Measurements from ENCODE around the gene RSPO4. TPM values are rescaled to one million over a fixed set of nuclear protein-coding genes. Genes with fewer than 3 reads are reported as not detected.
A peak's percentile ranks its signal among the peaks of the same experiment; 100 is the strongest.

Gene RSPO4
- polyA plus RNA-seq, 1 donor (not counting 4 experiments of a cell fraction or from before 2014, with no cell fraction given) = not detected

DNA sequence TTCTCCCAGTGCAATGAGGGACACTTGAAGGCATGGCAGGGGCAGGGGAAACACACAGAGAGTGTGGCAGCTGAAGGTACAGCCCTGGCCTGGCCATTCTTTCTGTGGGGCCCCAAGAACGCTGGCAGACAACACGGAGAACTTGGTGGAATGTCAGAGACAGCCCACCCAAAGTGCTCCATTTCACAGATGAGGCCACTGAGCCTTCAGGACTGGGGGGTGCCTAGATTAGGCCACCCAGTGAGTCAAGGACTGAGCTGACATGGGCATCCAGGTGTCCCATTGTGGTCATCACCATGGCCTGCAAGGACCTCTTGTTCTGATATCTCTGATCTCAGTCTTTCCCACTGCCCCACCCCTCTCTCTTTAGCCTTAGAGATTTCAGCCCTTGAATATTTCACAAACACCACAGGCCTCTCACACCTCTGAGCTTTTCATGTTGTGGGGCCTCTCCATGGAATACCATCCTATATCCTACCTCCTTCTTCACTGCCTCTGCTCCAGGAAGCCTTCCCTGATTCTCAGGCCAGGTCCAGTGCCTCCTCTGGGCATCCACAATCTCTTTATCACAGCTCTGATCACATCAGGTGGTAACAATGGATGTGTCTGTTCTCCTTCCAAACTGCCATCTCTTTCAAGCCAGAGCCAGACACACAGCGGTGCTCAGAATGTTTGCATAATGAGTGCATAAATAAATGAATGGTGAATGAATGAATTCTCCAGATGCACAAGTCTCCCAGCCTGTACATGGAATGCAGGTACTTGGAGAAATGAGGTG is 2.0 kb upstream of the RSPO4 start:
- no peak for TF ChIP-seq CTCF (optimal IDR thresholded peaks at IDR 0.05 in 1 of 3, IDR thresholded peaks at IDR 0.05 in 1 of 3, conservative IDR thresholded peaks at IDR 0.05 in 1 of 3; ENCODE audit: extremely low read depth in 1 of 3, insufficient read depth in 2 of 3, low read length in 3 of 3)
- TF ChIP-seq EZH2 (IDR thresholded peaks at IDR 0.05; ENCODE audit: low read length) = no peak
- Histone ChIP-seq H3K27me3 (ENCODE audit: control insufficient read depth, extremely low read depth, insufficient read depth, low read length) (peaks cover 36% of the 10 kb centered on the region), H4K20me1 (ENCODE audit: control insufficient read depth, extremely low read depth, insufficient read depth, low read length) (no peaks in the 10 kb centered on the region), H3K9me1 (ENCODE audit: control insufficient read depth, extremely low read depth, insufficient read depth, low read length) (no peaks in the 10 kb centered on the region), H3K4me1 (ENCODE audit: control insufficient read depth, extremely low read depth, insufficient read depth, low read length) (no peaks in the 10 kb centered on the region), H2AFZ (ENCODE audit: control insufficient read depth, low read length) (no peak overlapping the region), H3K27ac (ENCODE audit: control insufficient read depth, insufficient read depth, low read length) (no peak overlapping the region), H3K4me2 (ENCODE audit: control insufficient read depth, extremely low read depth, insufficient read depth, low read depth, low read length) (no peak overlapping the region), H3K4me3 (ENCODE audit: control insufficient read depth in 2 of 3, extremely low read depth in 1 of 3, insufficient read depth in 2 of 3, low read depth in 1 of 3, low read length in 3 of 3) (no peak overlapping the region), H3K36me3 (ENCODE audit: control insufficient read depth in 2 of 2, extremely low read depth in 1 of 2, insufficient read depth in 2 of 2, low read length in 2 of 2) (no peaks in the 10 kb centered on the region), H3K79me2 (ENCODE audit: control insufficient read depth, insufficient read depth, low read length) (no peaks in the 10 kb centered on the region), H3K9ac (ENCODE audit: control insufficient read depth, extremely low read depth, insufficient read depth, low read length) (no peak overlapping the region), H3K9me3 (ENCODE audit: control insufficient read depth, low read depth, low read length) (no peaks in the 10 kb centered on the region)
- FAIRE-seq = no peak
- dilution Hi-C loops (cut with MboI; ENCODE audit: extremely low pct_ligation_motif_present, low sequenced_read_pairs) = no loop called here
- DNase-seq (ENCODE audit: low read depth, low spot score) = no peak

DNA sequence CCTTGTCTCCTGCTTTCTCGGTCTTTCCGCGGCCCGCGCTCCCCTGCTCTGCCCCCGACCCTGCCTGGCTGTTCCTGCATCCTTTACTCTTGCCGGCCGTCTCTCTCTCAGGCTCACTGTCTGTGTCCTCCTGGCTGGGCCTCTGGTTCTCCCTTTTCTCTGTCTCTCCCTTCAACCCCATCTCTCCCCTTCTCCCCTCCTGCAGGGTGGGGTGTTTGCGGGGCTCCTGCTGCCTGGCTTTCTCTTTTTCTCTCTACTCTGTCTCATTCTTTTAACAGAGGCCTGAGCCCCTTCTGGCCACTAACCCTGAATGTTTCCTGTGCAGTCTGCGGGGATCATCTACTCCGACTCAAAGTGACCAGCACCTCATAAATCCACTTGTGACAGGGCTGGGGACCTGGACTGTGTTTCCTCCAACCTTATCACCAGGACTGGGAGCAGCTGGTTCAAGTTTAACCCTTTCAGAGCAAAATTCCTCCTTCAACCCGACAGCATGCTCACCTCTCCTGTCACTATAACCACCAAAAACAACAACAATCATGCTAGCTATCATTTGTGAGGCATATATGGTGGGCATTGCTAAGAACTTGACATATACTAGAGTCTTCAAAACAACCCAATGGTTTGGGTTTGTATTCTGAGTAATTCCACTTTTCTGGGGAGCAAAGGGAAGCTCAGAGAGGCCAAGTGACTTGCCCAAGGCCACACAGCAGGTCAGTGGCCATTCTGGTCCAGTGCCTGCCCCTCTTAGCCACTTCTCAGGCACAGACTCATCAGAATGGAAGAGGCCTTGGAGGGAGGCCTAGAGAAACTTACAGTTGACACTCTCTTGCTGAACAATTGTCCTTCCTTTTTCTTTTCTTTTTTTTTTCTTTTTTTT is 811 bp upstream of the RSPO4 start:
- Histone ChIP-seq H3K4me1 (ENCODE audit: control insufficient read depth, extremely low read depth, insufficient read depth, low read length) (no peaks in the 10 kb centered on the region), H3K27ac (ENCODE audit: control insufficient read depth, insufficient read depth, low read length) (no peak overlapping the region), H3K27me3 (ENCODE audit: control insufficient read depth, extremely low read depth, insufficient read depth, low read length) (peaks cover 36% of the 10 kb centered on the region), H3K4me3 (ENCODE audit: control insufficient read depth in 2 of 3, extremely low read depth in 1 of 3, insufficient read depth in 2 of 3, low read depth in 1 of 3, low read length in 3 of 3) (no peak overlapping the region), H3K9me3 (ENCODE audit: control insufficient read depth, low read depth, low read length) (no peaks in the 10 kb centered on the region), H3K36me3 (ENCODE audit: control insufficient read depth in 2 of 2, extremely low read depth in 1 of 2, insufficient read depth in 2 of 2, low read length in 2 of 2) (no peaks in the 10 kb centered on the region), H3K79me2 (ENCODE audit: control insufficient read depth, insufficient read depth, low read length) (no peaks in the 10 kb centered on the region), H2AFZ (ENCODE audit: control insufficient read depth, low read length) (no peak overlapping the region), H3K4me2 (ENCODE audit: control insufficient read depth, extremely low read depth, insufficient read depth, low read depth, low read length) (no peak overlapping the region), H3K9me1 (ENCODE audit: control insufficient read depth, extremely low read depth, insufficient read depth, low read length) (no peaks in the 10 kb centered on the region), H3K9ac (ENCODE audit: control insufficient read depth, extremely low read depth, insufficient read depth, low read length) (no peak overlapping the region), H4K20me1 (ENCODE audit: control insufficient read depth, extremely low read depth, insufficient read depth, low read length) (no peaks in the 10 kb centered on the region)
- DNase-seq (ENCODE audit: low read depth, low spot score) (no peak), FAIRE-seq (no peak)
- dilution Hi-C loops (cut with MboI; ENCODE audit: extremely low pct_ligation_motif_present, low sequenced_read_pairs) = no loop called here
- TF ChIP-seq CTCF (optimal IDR thresholded peaks at IDR 0.05 in 1 of 3, IDR thresholded peaks at IDR 0.05 in 1 of 3, conservative IDR thresholded peaks at IDR 0.05 in 1 of 3; ENCODE audit: extremely low read depth in 1 of 3, insufficient read depth in 2 of 3, low read length in 3 of 3) (no peak), EZH2 (IDR thresholded peaks at IDR 0.05; ENCODE audit: low read length) (peak; percentile 92)

Measured in keratinocyte (primary cell).